ENCODE results near the gene ARHGEF10L.

The ARHGEF10L gene

GRCh38 chr1:17594690-17595601 is 55.4 kb downstream of the ARHGEF10L start:
- H3K4me3 ChIP-seq (ENCODE audit: low read depth, low read length): no peak overlapping the region
- DNase-seq (ENCODE audit: low read depth): no peak
- no peak for TF ChIP-seq CTCF (IDR thresholded peaks at IDR 0.05; ENCODE audit: insufficient read depth, low read depth, low read length, missing control alignments)

GRCh38 chr1:17595602-17595925 is 56.1 kb downstream of the ARHGEF10L start:
- H3K4me3 ChIP-seq (ENCODE audit: low read depth, low read length): no peak overlapping the region
- DNase-seq (ENCODE audit: low read depth): no peak
- no peak for TF ChIP-seq CTCF (IDR thresholded peaks at IDR 0.05; ENCODE audit: insufficient read depth, low read depth, low read length, missing control alignments)

GRCh38 chr1:17596186-17596585 is 56.7 kb downstream of the ARHGEF10L start:
- no peak overlapping the region for H3K4me3 ChIP-seq (ENCODE audit: low read depth, low read length)
- no peak for DNase-seq (ENCODE audit: low read depth)
- no peak for TF ChIP-seq CTCF (IDR thresholded peaks at IDR 0.05; ENCODE audit: insufficient read depth, low read depth, low read length, missing control alignments)

GRCh38 chr1:17596651-17597509 is 57.4 kb downstream of the ARHGEF10L start:
- no peak for TF ChIP-seq CTCF (IDR thresholded peaks at IDR 0.05; ENCODE audit: insufficient read depth, low read depth, low read length, missing control alignments)
- no peak overlapping the region for H3K4me3 ChIP-seq (ENCODE audit: low read depth, low read length)
- DNase-seq (ENCODE audit: low read depth): no peak

- no peak for TF ChIP-seq CTCF (IDR thresholded peaks at IDR 0.05; ENCODE audit: insufficient read depth, low read depth, low read length, missing control alignments)
- no peak overlapping the region for H3K4me3 ChIP-seq (ENCODE audit: low read depth, low read length)
- no peak for DNase-seq (ENCODE audit: low read depth)
Measured at GRCh38 chr1:17597651-17598050, 58.2 kb downstream of the ARHGEF10L start.

GRCh38 chr1:17598251-17598650 is 58.8 kb downstream of the ARHGEF10L start:
- no peak for DNase-seq (ENCODE audit: low read depth)
- H3K4me3 ChIP-seq (ENCODE audit: low read depth, low read length): no peak overlapping the region
- TF ChIP-seq CTCF (IDR thresholded peaks at IDR 0.05; ENCODE audit: insufficient read depth, low read depth, low read length, missing control alignments): no peak
